DOHH2 (cell line): ENCODE data around the gene MAP2K2.

Source experiments
- H3F3A ChIP-seq: fragments of 200-600 bp; sonication (generic), shearing (Covaris generic); 2 replicates; pipeline ENCODE4 v1.6.0; 2016; ENCODE audit warnings: antibody characterized with exemption, mild to moderate bottlenecking; ENCODE audit not compliant: control insufficient read depth, insufficient read depth
- H3K27ac ChIP-seq: fragments of 200-600 bp; sonication (generic); 2 replicates; pipeline ENCODE4 v1.5.1; 2014; ENCODE audit warnings: low read depth, mild to moderate bottlenecking, low read length, moderate library complexity
- H3K27me3 ChIP-seq: fragments of 200-600 bp; sonication (generic); 2 replicates; pipeline ENCODE4 v1.6.1; 2014; ENCODE audit warnings: mild to moderate bottlenecking, low read length, mixed read lengths; ENCODE audit not compliant: control insufficient read depth
- H3K36me3 ChIP-seq: fragments of 200-600 bp; sonication (generic); 2 replicates; pipeline ENCODE4 v1.6.1; 2014; ENCODE audit warnings: mild to moderate bottlenecking, low read length, moderate library complexity, mixed read lengths; ENCODE audit not compliant: control insufficient read depth
- H3K4me1 ChIP-seq: fragments of 200-600 bp; sonication (generic); 2 replicates; pipeline ENCODE4 v1.6.1; 2014; ENCODE audit warnings: mild to moderate bottlenecking, low read length, mixed read lengths; ENCODE audit not compliant: control insufficient read depth
- H3K4me2 ChIP-seq: fragments of 200-600 bp; sonication (generic); 2 replicates; pipeline ENCODE4 v1.6.0; 2014; ENCODE audit warnings: mild to moderate bottlenecking, low read length, moderate library complexity
- H3K4me3 ChIP-seq: fragments of 200-600 bp; sonication (generic); 2 replicates; pipeline ENCODE4 v1.5.1; 2014; ENCODE audit warnings: mild to moderate bottlenecking, low read length, mixed read lengths
- H3K79me2 ChIP-seq: fragments of 200-600 bp; sonication (generic); 2 replicates; pipeline ENCODE4 v1.6.1; 2014; ENCODE audit warnings: mild to moderate bottlenecking, low read length, mixed read lengths; ENCODE audit not compliant: control insufficient read depth
- H3K9me2 ChIP-seq: fragments of 200-600 bp; sonication (generic); replicated peaks from 2 replicates; pipeline ENCODE4 v1.6.1; 2014; ENCODE audit warnings: mild to moderate bottlenecking, low read length, mixed read lengths; ENCODE audit not compliant: control insufficient read depth
- H3K9me3 ChIP-seq: fragments of 200-600 bp; sonication (generic); 2 replicates; pipeline ENCODE4 v1.6.1; 2014; ENCODE audit warnings: antibody characterized with exemption, low read length, mixed read lengths; ENCODE audit not compliant: control insufficient read depth, insufficient read depth
- H4K20me1 ChIP-seq: fragments of 200-600 bp; sonication (generic); 2 replicates; pipeline ENCODE4 v1.6.0; 2014; ENCODE audit warnings: low read depth, mild to moderate bottlenecking, antibody characterized with exemption, low read length, moderate library complexity; ENCODE audit not compliant: control insufficient read depth, insufficient read depth
- CTCF ChIP-seq: fragments of 200-600 bp; sonication (generic); IDR thresholded peaks from one replicate; pipeline ENCODE4 v1.5.1; 2014; ENCODE audit warnings: antibody characterized with exemption, mild to moderate bottlenecking, low read depth, low read length; ENCODE audit not compliant: poor library complexity, severe bottlenecking
- EZH2phosphoT487 ChIP-seq: fragments of 200-600 bp; sonication (generic); IDR thresholded peaks from 2 replicates; pipeline ENCODE4 v1.6.1; 2017; ENCODE audit warnings: borderline replicate concordance, mild to moderate bottlenecking, antibody characterized with exemption, low read length, moderate library complexity, mixed read lengths

The MAP2K2 gene

GRCh38 chr19:4052114-4052992 lies 71.6 kb downstream of the MAP2K2 start:
- TF ChIP-seq CTCF (no peak), EZH2phosphoT487 (no peak)

GRCh38 chr19:4051175-4052101 lies 72.5 kb downstream of the MAP2K2 start:
- Histone ChIP-seq H3K4me1 (no peaks in the 10 kb centered on the region), H3F3A (no peaks in the 10 kb centered on the region), H3K9me3 (no peaks in the 10 kb centered on the region), H3K4me2 (no peak overlapping the region), H3K4me3 (no peak overlapping the region), H3K27me3 (no peaks in the 10 kb centered on the region), H3K36me3 (peaks cover 76% of the 10 kb centered on the region), H3K27ac (no peak overlapping the region), H3K9me2 (no peaks in the 10 kb centered on the region), H3K79me2 (peaks cover 93% of the 10 kb centered on the region), H4K20me1 (peaks cover 16% of the 10 kb centered on the region; the same call in 1 of the 2 replicates)
- TF ChIP-seq CTCF (no peak), EZH2phosphoT487 (no peak)

More at GRCh38 chr19:4052114-4052992, 71.6 kb downstream of the MAP2K2 start:
- Histone ChIP-seq H3K27me3 (no peaks in the 10 kb centered on the region), H3K9me3 (no peaks in the 10 kb centered on the region), H3K36me3 (peaks cover 73% of the 10 kb centered on the region), H3F3A (no peaks in the 10 kb centered on the region), H3K4me2 (no peak overlapping the region), H3K79me2 (peaks cover 95% of the 10 kb centered on the region), H3K4me3 (no peak overlapping the region), H3K27ac (no peak overlapping the region), H3K4me1 (no peaks in the 10 kb centered on the region), H3K9me2 (no peaks in the 10 kb centered on the region), H4K20me1 (peaks cover 16% of the 10 kb centered on the region; the same call in 1 of the 2 replicates)

- H3K27me3 ChIP-seq = no peaks in the 10 kb centered on the region
- no peaks in the 10 kb centered on the region for H3K4me1 ChIP-seq
- no peak overlapping the region for H3K27ac ChIP-seq
- H3K36me3 ChIP-seq = peaks cover 70% of the 10 kb centered on the region
- peaks cover 93% of the 10 kb centered on the region for H3K79me2 ChIP-seq
- H3K4me2 ChIP-seq = no peak overlapping the region
- no peaks in the 10 kb centered on the region for H3K9me3 ChIP-seq
- H4K20me1 ChIP-seq = peaks cover 10% of the 10 kb centered on the region; the same call in 1 of the 2 replicates
- H3F3A ChIP-seq = peaks cover 3% of the 10 kb centered on the region; the same call in 1 of the 2 replicates
- TF ChIP-seq EZH2phosphoT487 = no peak
- no peak for TF ChIP-seq CTCF
- H3K9me2 ChIP-seq = no peaks in the 10 kb centered on the region
- H3K4me3 ChIP-seq = no peak overlapping the region
These were observed 74.5 kb downstream of the MAP2K2 start for GRCh38 chr19:4049432-4049831.
